K562 (cell line): Measurements from ENCODE around the gene SLC6A4. TPM values are rescaled to one million over a fixed set of nuclear protein-coding genes. Genes with fewer than 3 reads are reported as not detected.

Source experiments
- ATAC-seq: fragments of 200-7000 bp; cut with Tn5 transposase; 3 replicates; pipeline ENCODE4 v1.9.1; 2020; ENCODE audit warnings: moderate library complexity
- BruUV-seq: library from RNA; stranded (reverse); fragments of 400-500 nt; replicated peaks from 2 replicates; lab custom pipeline; 2021; lab: Mats Ljungman, UMichigan
- CTCF ChIA-PET: fragments of 300-600 bp; formaldehyde crosslinking; extraction: SDS; loops from one replicate; lab custom pipeline; 2021; ENCODE audit warnings: low intra/inter-chr PET ratio; lab: Yijun Ruan, JAX
- POLR2A ChIA-PET: fragments of 300-600, 350-650 bp; sonication (Branson Sonifier 250); formaldehyde crosslinking; extraction: SDS; loops from one replicate; lab custom pipeline; 2021; ENCODE audit warnings: antibody characterized with exemption, inconsistent platforms; lab: Yijun Ruan, JAX
- DNase-seq, 4 experiments: peaks; one replicate each; pipeline versions ENCODE4 v3.0.0 to v3.0.0-alpha.2; 2011 to 2018; ENCODE audit warnings: low spot score in 3 of 4, mixed read lengths in 3 of 4; ENCODE audit errors: extremely low read depth in 1 of 4
- FAIRE-seq: peaks from 2 replicates; lab custom pipeline; 2011; peaks lifted over from hg19 to GRCh38; lab: Jason Lieb, UNC
- H2AFZ ChIP-seq: 2 replicates; pipeline ENCODE4 v1.6.0; 2011; ENCODE audit warnings: low read depth, low read length, control low read depth, inconsistent platforms
- H3K27ac ChIP-seq: fragments of 200-600 bp; 3 replicates; pipeline ENCODE4 v1.8.0; 2011; ENCODE audit warnings: low read depth, mild to moderate bottlenecking, control low read depth, inconsistent platforms, low read length, moderate library complexity, mixed read lengths; ENCODE audit errors: extremely low read depth
- H3K27me3 ChIP-seq, 2 experiments: fragments of 300-600 bp in 1 of 2; 2 replicates in 1 of 2; 3 replicates in 1 of 2; pipeline versions ENCODE4 v1.6.0 to v1.8.0; 2011; ENCODE audit warnings: inconsistent platforms in 2 of 2, low read length in 2 of 2, mild to moderate bottlenecking in 1 of 2, mixed read lengths in 1 of 2, moderate library complexity in 1 of 2; ENCODE audit not compliant: control insufficient read depth in 2 of 2, insufficient read depth in 2 of 2
- H3K36me3 ChIP-seq: fragments of 300-600 bp; 3 replicates; pipeline ENCODE4 v1.8.0; 2011; ENCODE audit warnings: mild to moderate bottlenecking, low read length, inconsistent platforms; ENCODE audit not compliant: control insufficient read depth, insufficient read depth
- H3K4me1 ChIP-seq, 2 experiments: fragments of 200-600 bp in 1 of 2; replicated peaks in 1 of 2; 2 replicates in 1 of 2; 3 replicates in 1 of 2; pipeline versions ENCODE4 v1.5.1 to v1.8.0; 2011; ENCODE audit warnings: inconsistent platforms in 2 of 2, low read length in 2 of 2, mild to moderate bottlenecking in 1 of 2, mixed read lengths in 1 of 2, moderate library complexity in 1 of 2; ENCODE audit not compliant: control insufficient read depth in 2 of 2, insufficient read depth in 2 of 2
- H3K4me2 ChIP-seq: 2 replicates; pipeline ENCODE4 v1.6.1; 2011; ENCODE audit warnings: low read length, control low read depth, inconsistent platforms, mixed read lengths; ENCODE audit not compliant: insufficient read depth
- H3K4me3 ChIP-seq: fragments of 200-600 bp; sonication (generic), shearing (Covaris generic); 2 replicates; pipeline ENCODE4 v1.5.1; 2016; ENCODE audit warnings: control low read depth, inconsistent platforms
- H3K79me2 ChIP-seq: fragments of 200-600 bp; 3 replicates; pipeline ENCODE4 v1.8.0; 2011; ENCODE audit warnings: low read length, inconsistent platforms; ENCODE audit not compliant: control insufficient read depth, insufficient read depth
- H3K9ac ChIP-seq, 2 experiments: 2 replicates each; pipeline versions ENCODE4 v1.6.0 to v1.6.1; 2011; ENCODE audit warnings: low read depth in 2 of 2, low read length in 2 of 2, control low read depth in 1 of 2, inconsistent platforms in 1 of 2, mild to moderate bottlenecking in 1 of 2, mixed read lengths in 1 of 2; ENCODE audit not compliant: insufficient read depth in 1 of 2
- H3K9me1 ChIP-seq: one replicate; pipeline ENCODE4 v1.6.0; 2011; ENCODE audit warnings: inconsistent platforms, mild to moderate bottlenecking, low read length, moderate library complexity; ENCODE audit not compliant: control insufficient read depth, insufficient read depth
- H3K9me3 ChIP-seq: replicated peaks from 2 replicates; pipeline ENCODE4 v1.5.1; 2011; ENCODE audit warnings: low read depth, low read length, inconsistent platforms; ENCODE audit not compliant: control insufficient read depth, insufficient read depth
- H4K20me1 ChIP-seq: replicated peaks from 2 replicates; pipeline ENCODE4 v1.6.1; 2011; ENCODE audit warnings: low read length, inconsistent platforms, mixed read lengths; ENCODE audit not compliant: control insufficient read depth, insufficient read depth
- ATF6 ChIP-seq: sonication (generic); formaldehyde crosslinking; IDR thresholded peaks from 2 replicates; pipeline ENCODE4 v1.4.0; 2020; ENCODE audit warnings: mild to moderate bottlenecking, missing genetic modification reagents
- CC2D1A ChIP-seq: fragments of 450-650 bp; IDR thresholded peaks from 2 replicates; pipeline ENCODE4 v1.6.1; 2017; ENCODE audit warnings: mild to moderate bottlenecking
- EHMT2 ChIP-seq: fragments of 450-650 bp; IDR thresholded peaks from 2 replicates; pipeline ENCODE4 v1.6.1; 2018; ENCODE audit warnings: antibody characterized with exemption
- FOSL1 ChIP-seq: fragments of 200-800 bp; sonication (Bioruptor generic); conservative IDR thresholded peaks from 2 replicates; pipeline ENCODE4 v1.6.1; 2016; ENCODE audit warnings: missing genetic modification characterization, missing compliant biosample characterization
- JUND ChIP-seq, 2 experiments: IDR thresholded peaks; 2 replicates in 1 of 2; 3 replicates in 1 of 2; pipeline ENCODE4 v1.6.1; 2011; ENCODE audit warnings: borderline replicate concordance in 2 of 2, low read depth in 2 of 2, low read length in 2 of 2, improper control_type of control experiment in 1 of 2, missing biosample characterization in 1 of 2, missing genetic modification characterization in 1 of 2, missing genetic modification reagents in 1 of 2
- PHF8 ChIP-seq: fragments of 200-600 bp; sonication (generic); IDR thresholded peaks from 2 replicates; pipeline ENCODE4 v1.6.1; 2012; ENCODE audit warnings: mixed run types, mild to moderate bottlenecking, inconsistent platforms, low read length, moderate library complexity, borderline replicate concordance
- RAD21 ChIP-seq, 2 experiments: fragments of 250-450 bp in 1 of 2; fragments of 450-650 bp in 1 of 2; sonication (Bioruptor Pico) in 1 of 2; formaldehyde crosslinking in 1 of 2; IDR thresholded peaks in 1 of 2; conservative IDR thresholded peaks in 1 of 2; 2 replicates each; pipeline versions ENCODE4 v1.4.0 to v1.8.0; 2020 to 2022; ENCODE audit warnings: mild to moderate bottlenecking in 2 of 2, moderate library complexity in 1 of 2
- ZBTB34 ChIP-seq: fragments of 250-450 bp; sonication (Bioruptor Pico); IDR thresholded peaks from 2 replicates; pipeline ENCODE4 v1.8.0; 2021; ENCODE audit warnings: mild to moderate bottlenecking, moderate library complexity
- ZNF133 ChIP-seq: fragments of 250-450 bp; sonication (Bioruptor Pico); IDR thresholded peaks from 2 replicates; pipeline ENCODE4 v1.4.0; 2020; ENCODE audit warnings: mild to moderate bottlenecking
- ZNF347 ChIP-seq: fragments of 450-650 bp; formaldehyde crosslinking; IDR thresholded peaks from 2 replicates; pipeline ENCODE4 v1.4.0; 2020; ENCODE audit warnings: low read depth, mild to moderate bottlenecking, moderate library complexity
- ZNF655 ChIP-seq: fragments of 250-450 bp; sonication (Bioruptor Pico); IDR thresholded peaks from 2 replicates; pipeline ENCODE4 v1.5.0; 2021
- WGBS: fragments of 100-300 bp; shearing (Covaris generic); methylation state at CpG from one replicate; pipeline ENCODE4 v1.1.6; 2016; ENCODE audit warnings: low coverage, mixed read lengths; ENCODE audit not compliant: insufficient coverage; ENCODE audit errors: missing lambda C conversion rate; 5-methylcytosine and 5-hydroxymethylcytosine counted together
- in situ Hi-C: fragments of 300-500 bp; cut with MboI; formaldehyde crosslinking; loops from 4 replicates; pipeline ENCODE4 v1.15.0; 2018; ENCODE audit warnings: inconsistent platforms, mixed read lengths
- intact Hi-C: fragments of 100-400 bp; cut with micrococcal nuclease; formaldehyde crosslinking; loops from 2 replicates; pipeline ENCODE4 v1.14.2; 2022
- polyA plus RNA-seq, 8 experiments: library from polyadenylated mRNA; depleted of rRNA in 4 of 8; stranded (reverse) in 5 of 8; unstranded in 3 of 8; fragments of >200 nt; fragmentation: Nextera tagmentation in 2 of 8; fragmentation: Illumina TruSeq in 1 of 8; extraction: Ambion mirVana in 2 of 8; extraction: Trizol in 1 of 8; gene quantifications; 2 replicates each; pipeline versions ENCODE4 v1.2.1 to v1.2.3, GENCODE V29; 2011 to 2014; ENCODE audit warnings: inconsistent platforms in 1 of 8, missing spikeins in 1 of 8
- total RNA-seq, 7 experiments: library from RNA; depleted of rRNA in 6 of 7; stranded (reverse); fragments of >200 nt in 6 of 7; fragmentation: Illumina TruSeq in 2 of 7; extraction: Trizol in 2 of 7; gene quantifications; 2 replicates each; pipeline versions ENCODE4 v1.2.1 to v1.2.3, GENCODE V29; 2011 to 2021; ENCODE audit warnings: low replicate concordance in 1 of 7

Gene SLC6A4
- total and polyA plus RNA-seq, 9 of the 15 experiments (the other 6 are each of a cell fraction or from before 2014, with no cell fraction given), result 0.05 to 0.09 (median 0.07) TPM; not detected in 6

- no peak for TF ChIP-seq ATF6
Measured at GRCh38 chr17:30246460-30246859, 11.0 kb upstream of the SLC6A4 start (continued).

DNA sequence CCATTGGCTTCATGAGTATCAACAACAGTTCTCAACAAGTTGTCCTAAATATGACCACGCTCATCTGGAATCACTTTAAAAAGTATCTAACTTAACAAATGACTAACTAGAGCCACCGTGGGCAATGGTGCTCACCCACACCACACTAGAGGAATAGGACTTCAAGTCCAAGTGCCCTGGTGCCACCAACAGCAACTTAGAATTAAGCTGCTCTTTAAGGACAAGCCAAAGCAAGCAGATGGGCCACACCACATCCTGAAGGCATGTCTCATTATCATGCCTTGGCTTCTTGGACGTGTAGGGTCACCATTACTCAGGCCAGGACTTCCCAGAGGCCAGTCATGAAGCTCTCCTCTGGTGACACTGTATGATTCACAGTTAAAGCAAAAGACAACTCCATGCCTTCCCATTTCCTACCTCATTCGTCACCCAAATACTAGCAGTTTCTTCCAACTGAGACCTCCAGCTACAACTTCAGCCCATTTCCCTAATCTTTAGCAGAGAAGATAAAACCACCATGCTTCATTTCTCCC, 9.4 kb upstream of the SLC6A4 start:
- no peaks in the 10 kb centered on the region for H3K79me2 ChIP-seq
- peaks cover 4% of the 10 kb centered on the region for H3K9me1 ChIP-seq
- peak; percentile 57 for FAIRE-seq
- peak in 1 of 4 experiments; percentile 27 for DNase-seq
- no peak overlapping the region for H3K4me2 ChIP-seq
- in situ Hi-C loops, result no loop called here
- H2AFZ ChIP-seq, result no peak overlapping the region; the same call in 1 of the 2 replicates
- peaks cover 36% of the 10 kb centered on the region for H3K36me3 ChIP-seq
- no peaks in the 10 kb centered on the region for H3K9me3 ChIP-seq
- H3K27me3 ChIP-seq, result no peaks in the 10 kb centered on the region
- H3K4me3 ChIP-seq, result no peak overlapping the region
- WGBS, result 37% methylated on average over 4 of the region's 4 CpGs
- CTCF ChIA-PET, result no interaction called here
- intact Hi-C loops, result no loop called here
- POLR2A ChIA-PET, result interaction anchor here (0.9 to 2.4 kb wide), 4 partner anchors 13 to 30 kb away, joined by 3 to 11 read pairs (median 5); no protein-coding TSS in a partner anchor
- no peaks in the 10 kb centered on the region for H4K20me1 ChIP-seq
- H3K4me1 ChIP-seq, result peaks cover 0 to 5% of the 10 kb centered on the region in 2 experiments; a peak in 3 of 5 replicates
- ATAC-seq, result peak; percentile 73
- no peak overlapping the region for H3K9ac ChIP-seq
- BruUV-seq, result no TSS peak
- no peak overlapping the region for H3K27ac ChIP-seq
- TF ChIP-seq JUND (IDR thresholded peaks at IDR 0.05; ENCODE audit: borderline replicate concordance, low read depth, low read length) (no peak), JUND (tag; IDR thresholded peaks at IDR 0.05; ENCODE audit: borderline replicate concordance, low read depth, low read length) (0 out of 3 replicates have a peak, but pooled peaks have one; percentile 10), PHF8 (no peak), ZNF347 (no peak), CC2D1A (no peak), ZNF133 (no peak), FOSL1 (tag) (peak; percentile 62; the same call in 1 of the 2 replicates), ZBTB34 (CRISPR knock-in tag) (no peak), ZNF655 (CRISPR knock-in tag) (no peak), RAD21 (CRISPR knock-in tag; conservative IDR thresholded peaks at IDR 0.05 in 1 of 2, IDR thresholded peaks at IDR 0.05 in 1 of 2) (peak in 1 of 2 experiments; percentile 4; a peak in 1 of 4 replicates), EHMT2 (peak; percentile 32; the same call in 1 of the 2 replicates)
